SK-N-SH (cell line): ENCODE results near the gene NOTCH4. TPM values are rescaled to one million over a fixed set of nuclear protein-coding genes. Genes with fewer than 3 reads are reported as not detected.

Experiments used
- CTCF ChIA-PET: fragments of 300-600, 350-600 bp; formaldehyde crosslinking; extraction: SDS; loops from one replicate; lab custom pipeline; 2021; lab: Yijun Ruan, JAX
- POLR2A ChIA-PET: fragments of 350-600 bp; sonication (Branson Sonifier 250); formaldehyde crosslinking; extraction: SDS; loops from one replicate; lab custom pipeline; 2020; ENCODE audit warnings: antibody characterized with exemption, inconsistent platforms; lab: Yijun Ruan, JAX
- DNase-seq: peaks from one replicate; pipeline ENCODE4 v3.0.0; 2012
- H2AFZ ChIP-seq: fragments of 200-600 bp; sonication (generic); 2 replicates; pipeline ENCODE4 v1.8.1; 2016; ENCODE audit warnings: antibody characterized with exemption, mild to moderate bottlenecking, low read depth
- H3F3A ChIP-seq: fragments of 200-600 bp; sonication (generic); replicated peaks from 2 replicates; pipeline ENCODE3; 2016; ENCODE audit warnings: antibody characterized with exemption, mild to moderate bottlenecking; ENCODE audit not compliant: insufficient read depth
- H3K27ac ChIP-seq, 2 experiments: fragments of 200-500 bp in 1 of 2; fragments of 200-600 bp in 1 of 2; sonication (Bioruptor generic) in 1 of 2; sonication (generic), shearing (Covaris generic) in 1 of 2; 2 replicates each; pipeline versions ENCODE4 v1.5.1 to v1.6.1; 2014 to 2016; ENCODE audit warnings: low read depth in 2 of 2, inconsistent platforms in 1 of 2, low read length in 1 of 2, mild to moderate bottlenecking in 1 of 2, mixed read lengths in 1 of 2
- H3K27me3 ChIP-seq: fragments of 200-600 bp; sonication (generic), shearing (Covaris generic); 2 replicates; pipeline ENCODE4 v1.6.1; 2016; ENCODE audit warnings: mixed run types; ENCODE audit not compliant: insufficient read depth
- H3K36me3 ChIP-seq, 2 experiments: fragments of 200-500 bp in 1 of 2; fragments of 200-600 bp in 1 of 2; sonication (Bioruptor generic) in 1 of 2; sonication (generic) in 1 of 2; replicated peaks in 1 of 2; 2 replicates each; pipeline versions ENCODE3 to v1.5.1; 2014 to 2016; ENCODE audit warnings: low read length in 1 of 2, mild to moderate bottlenecking in 1 of 2; ENCODE audit not compliant: insufficient read depth in 2 of 2, control insufficient read depth in 1 of 2
- H3K4me1 ChIP-seq, 2 experiments: fragments of 200-500 bp in 1 of 2; fragments of 200-600 bp in 1 of 2; sonication (Bioruptor generic) in 1 of 2; sonication (generic), shearing (Covaris generic) in 1 of 2; 2 replicates each; pipeline versions ENCODE4 v1.5.1 to v1.6.1; 2014 to 2016; ENCODE audit warnings: low read depth in 1 of 2, low read length in 1 of 2, mixed run types in 1 of 2; ENCODE audit not compliant: insufficient read depth in 2 of 2, control insufficient read depth in 1 of 2
- H3K4me2 ChIP-seq: fragments of 200-600 bp; sonication (generic), shearing (Covaris generic); 2 replicates; pipeline ENCODE4 v1.6.1; 2017; ENCODE audit warnings: mixed run types
- H3K4me3 ChIP-seq, 2 experiments: fragments of 200-500 bp in 1 of 2; fragments of 200-600 bp in 1 of 2; sonication (Bioruptor generic) in 1 of 2; sonication (generic), shearing (Covaris generic) in 1 of 2; 2 replicates each; pipeline versions ENCODE4 v1.5.1 to v1.8.1; 2014 to 2016; ENCODE audit warnings: low read depth in 2 of 2, inconsistent platforms in 1 of 2, low read length in 1 of 2, mild to moderate bottlenecking in 1 of 2, mixed read lengths in 1 of 2, moderate library complexity in 1 of 2
- H3K79me2 ChIP-seq: fragments of 200-600 bp; sonication (generic); 2 replicates; pipeline ENCODE4 v1.8.1; 2017; ENCODE audit warnings: mild to moderate bottlenecking; ENCODE audit not compliant: insufficient read depth
- H3K9ac ChIP-seq: fragments of 200-600 bp; sonication (generic); 2 replicates; pipeline ENCODE4 v1.6.1; 2017; ENCODE audit warnings: mixed run types
- H3K9me2 ChIP-seq: fragments of 200-600 bp; sonication (generic); 2 replicates; pipeline ENCODE4 v1.6.1; 2017; ENCODE audit warnings: mixed run types
- H3K9me3 ChIP-seq: fragments of 200-600 bp; sonication (generic); 2 replicates; pipeline ENCODE4 v1.6.1; 2017; ENCODE audit warnings: mixed run types, mild to moderate bottlenecking, moderate library complexity
- H4K20me1 ChIP-seq: fragments of 200-600 bp; sonication (generic); 2 replicates; pipeline ENCODE4 v1.6.1; 2017; ENCODE audit warnings: mild to moderate bottlenecking, mixed run types; ENCODE audit not compliant: insufficient read depth
- EP300 ChIP-seq, 2 experiments: IDR thresholded peaks; 2 replicates each; pipeline versions ENCODE4 v1.4.0 to v1.6.1; 2012; ENCODE audit warnings: borderline replicate concordance in 1 of 2, low read depth in 1 of 2, low read length in 1 of 2
- FOSL2 ChIP-seq: IDR thresholded peaks from 2 replicates; pipeline ENCODE4 v1.4.0; 2012; ENCODE audit warnings: low read depth, mild to moderate bottlenecking, moderate library complexity, borderline replicate concordance
- IRF3 ChIP-seq: fragments of 150-350 bp; IDR thresholded peaks from 2 replicates; pipeline ENCODE4 v1.6.1; 2016; ENCODE audit warnings: mild to moderate bottlenecking, low read depth, low read length
- MAX ChIP-seq: IDR thresholded peaks from 2 replicates; pipeline ENCODE4 v1.4.0; 2012; ENCODE audit warnings: low read depth
- MEF2A ChIP-seq: IDR thresholded peaks from 2 replicates; pipeline ENCODE4 v1.4.0; 2012; ENCODE audit warnings: low read depth, borderline replicate concordance
- POLR2AphosphoS5 ChIP-seq: IDR thresholded peaks from 2 replicates; pipeline ENCODE4 v1.6.1; 2012; ENCODE audit warnings: low read depth, low read length
- RAD21 ChIP-seq: IDR thresholded peaks from 2 replicates; pipeline ENCODE4 v1.6.1; 2012; ENCODE audit warnings: mild to moderate bottlenecking, low read length
- RFX5 ChIP-seq: IDR thresholded peaks from 2 replicates; pipeline ENCODE4 v1.6.1; 2012; ENCODE audit warnings: mild to moderate bottlenecking, improper control_type of control experiment, low read length
- TAF1 ChIP-seq: IDR thresholded peaks from 2 replicates; pipeline ENCODE4 v1.6.1; 2012; ENCODE audit warnings: low read depth, mild to moderate bottlenecking, low read length, moderate library complexity, borderline replicate concordance
- TCF12 ChIP-seq: IDR thresholded peaks from 2 replicates; pipeline ENCODE4 v1.4.0; 2012
- TEAD4 ChIP-seq: IDR thresholded peaks from 2 replicates; pipeline ENCODE4 v1.4.0; 2012; ENCODE audit warnings: mild to moderate bottlenecking, borderline replicate concordance; ENCODE audit not compliant: insufficient read depth
- YY1 ChIP-seq: IDR thresholded peaks from 2 replicates; pipeline ENCODE4 v1.4.0; 2012; ENCODE audit warnings: low read depth, mild to moderate bottlenecking
- WGBS: methylation state at CpG from one replicate; pipeline ENCODE4 v1.1.6; 2017; ENCODE audit warnings: low lambda C conversion rate; 5-methylcytosine and 5-hydroxymethylcytosine counted together
- polyA plus RNA-seq, 3 experiments: library from polyadenylated mRNA; depleted of rRNA; stranded (reverse); fragments of >200 nt; gene quantifications; 2 replicates each; pipeline ENCODE4 v1.2.3, GENCODE V29; 2012
- TF ChIP-seq, protein P1 (sequence below): fragments of 200-600 bp; sonication (generic); IDR thresholded peaks from 2 replicates; pipeline ENCODE4 v1.6.1; 2017; ENCODE audit warnings: antibody characterized with exemption, mild to moderate bottlenecking, moderate library complexity
- TF ChIP-seq, protein P2 (sequence below): fragments of 150-350 bp; IDR thresholded peaks from 2 replicates; pipeline ENCODE4 v1.6.1; 2017; ENCODE audit warnings: antibody characterized with exemption, low read length, low read depth, borderline replicate concordance
- TF ChIP-seq, protein P3 (sequence below): IDR thresholded peaks from 2 replicates; pipeline ENCODE4 v1.4.0; 2012; ENCODE audit warnings: low read depth, borderline replicate concordance

NOTCH4 gene
- polyA plus RNA-seq, 1 of the 3 experiments (the other 2 are of a cell fraction), result 2.5 TPM

DNA sequence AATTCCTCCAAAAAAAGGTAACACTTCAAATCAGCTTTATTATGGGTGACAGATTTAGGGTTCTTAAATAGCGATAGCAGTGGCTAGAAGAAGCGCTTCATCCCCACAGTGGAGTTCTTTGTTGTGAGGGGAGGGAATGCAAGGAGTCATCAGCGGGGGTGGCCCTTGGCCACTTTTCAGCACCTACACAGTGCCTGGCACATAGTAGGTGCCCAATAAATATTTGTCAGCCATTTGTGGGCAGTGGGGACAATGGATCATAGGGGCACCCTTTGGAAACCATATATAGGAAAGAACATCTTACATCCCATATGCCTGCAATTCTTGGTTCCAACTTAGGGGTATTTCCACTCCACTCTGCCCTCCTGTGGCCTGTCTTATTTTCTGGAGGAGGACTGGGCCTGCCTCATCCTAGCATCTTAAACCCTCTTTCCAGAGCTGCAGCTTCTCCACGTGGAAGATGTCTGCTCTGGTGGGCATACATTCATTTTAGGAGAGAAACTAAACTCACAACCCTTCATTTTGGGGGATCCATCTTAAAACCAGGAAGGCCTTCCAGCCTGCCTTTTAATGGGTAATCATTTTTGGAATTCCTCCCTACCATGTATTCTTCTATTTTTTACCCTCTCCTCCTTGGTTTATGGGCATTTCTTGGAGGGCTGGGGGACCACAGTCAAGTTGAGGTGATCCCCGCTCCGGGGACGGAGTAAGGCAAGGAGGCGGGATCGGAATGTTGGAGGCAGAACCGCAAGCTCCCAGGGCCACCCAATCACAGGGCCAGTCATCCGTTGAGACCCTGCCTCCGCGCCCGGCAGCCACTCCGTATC is 28.8 kb downstream of the NOTCH4 start (continued):
- TF ChIP-seq, protein P1, sequence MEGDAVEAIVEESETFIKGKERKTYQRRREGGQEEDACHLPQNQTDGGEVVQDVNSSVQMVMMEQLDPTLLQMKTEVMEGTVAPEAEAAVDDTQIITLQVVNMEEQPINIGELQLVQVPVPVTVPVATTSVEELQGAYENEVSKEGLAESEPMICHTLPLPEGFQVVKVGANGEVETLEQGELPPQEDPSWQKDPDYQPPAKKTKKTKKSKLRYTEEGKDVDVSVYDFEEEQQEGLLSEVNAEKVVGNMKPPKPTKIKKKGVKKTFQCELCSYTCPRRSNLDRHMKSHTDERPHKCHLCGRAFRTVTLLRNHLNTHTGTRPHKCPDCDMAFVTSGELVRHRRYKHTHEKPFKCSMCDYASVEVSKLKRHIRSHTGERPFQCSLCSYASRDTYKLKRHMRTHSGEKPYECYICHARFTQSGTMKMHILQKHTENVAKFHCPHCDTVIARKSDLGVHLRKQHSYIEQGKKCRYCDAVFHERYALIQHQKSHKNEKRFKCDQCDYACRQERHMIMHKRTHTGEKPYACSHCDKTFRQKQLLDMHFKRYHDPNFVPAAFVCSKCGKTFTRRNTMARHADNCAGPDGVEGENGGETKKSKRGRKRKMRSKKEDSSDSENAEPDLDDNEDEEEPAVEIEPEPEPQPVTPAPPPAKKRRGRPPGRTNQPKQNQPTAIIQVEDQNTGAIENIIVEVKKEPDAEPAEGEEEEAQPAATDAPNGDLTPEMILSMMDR, result peak; percentile 70
- TF ChIP-seq TEAD4 (no peak), TCF12 (no peak), MAX (0 out of 2 replicates have a peak, but pooled peaks have one; percentile 6), IRF3 (no peak)
- TF ChIP-seq, protein P2, sequence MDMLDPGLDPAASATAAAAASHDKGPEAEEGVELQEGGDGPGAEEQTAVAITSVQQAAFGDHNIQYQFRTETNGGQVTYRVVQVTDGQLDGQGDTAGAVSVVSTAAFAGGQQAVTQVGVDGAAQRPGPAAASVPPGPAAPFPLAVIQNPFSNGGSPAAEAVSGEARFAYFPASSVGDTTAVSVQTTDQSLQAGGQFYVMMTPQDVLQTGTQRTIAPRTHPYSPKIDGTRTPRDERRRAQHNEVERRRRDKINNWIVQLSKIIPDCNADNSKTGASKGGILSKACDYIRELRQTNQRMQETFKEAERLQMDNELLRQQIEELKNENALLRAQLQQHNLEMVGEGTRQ, result no peak
- TF ChIP-seq, all 33 proteins: peak for 7

- TF ChIP-seq TAF1 (no peak), MEF2A (no peak), RFX5 (no peak), EP300 (IDR thresholded peaks at IDR 0.05; ENCODE audit: borderline replicate concordance in 1 of 2, low read depth in 1 of 2, low read length in 1 of 2) (no peak), IRF3 (no peak), POLR2AphosphoS5 (no peak), FOSL2 (no peak), RAD21 (no peak), YY1 (no peak)
- TF ChIP-seq, protein P3, sequence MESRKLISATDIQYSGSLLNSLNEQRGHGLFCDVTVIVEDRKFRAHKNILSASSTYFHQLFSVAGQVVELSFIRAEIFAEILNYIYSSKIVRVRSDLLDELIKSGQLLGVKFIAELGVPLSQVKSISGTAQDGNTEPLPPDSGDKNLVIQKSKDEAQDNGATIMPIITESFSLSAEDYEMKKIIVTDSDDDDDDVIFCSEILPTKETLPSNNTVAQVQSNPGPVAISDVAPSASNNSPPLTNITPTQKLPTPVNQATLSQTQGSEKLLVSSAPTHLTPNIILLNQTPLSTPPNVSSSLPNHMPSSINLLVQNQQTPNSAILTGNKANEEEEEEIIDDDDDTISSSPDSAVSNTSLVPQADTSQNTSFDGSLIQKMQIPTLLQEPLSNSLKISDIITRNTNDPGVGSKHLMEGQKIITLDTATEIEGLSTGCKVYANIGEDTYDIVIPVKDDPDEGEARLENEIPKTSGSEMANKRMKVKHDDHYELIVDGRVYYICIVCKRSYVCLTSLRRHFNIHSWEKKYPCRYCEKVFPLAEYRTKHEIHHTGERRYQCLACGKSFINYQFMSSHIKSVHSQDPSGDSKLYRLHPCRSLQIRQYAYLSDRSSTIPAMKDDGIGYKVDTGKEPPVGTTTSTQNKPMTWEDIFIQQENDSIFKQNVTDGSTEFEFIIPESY, result no peak
- TF ChIP-seq, protein P2, result no peak
- Histone ChIP-seq H3K9me3 (no peaks in the 10 kb centered on the region), H3K36me3 (no peaks in the 10 kb centered on the region), H3K4me3 (no peak overlapping the region), H3K4me2 (peak overlapping the region; percentile 88), H3F3A (peaks cover 15% of the 10 kb centered on the region), H3K27ac (peak overlapping the region in 1 of 2 experiments; percentile 100; a peak in 2 of 4 replicates), H3K4me1 (peaks cover 6 to 26% of the 10 kb centered on the region in 2 experiments; a peak in 1 of 4 replicates), H3K79me2 (peaks cover 3% of the 10 kb centered on the region), H3K27me3 (no peaks in the 10 kb centered on the region), H3K9ac (no peak overlapping the region), H3K9me2 (no peaks in the 10 kb centered on the region), H4K20me1 (no peaks in the 10 kb centered on the region), H2AFZ (no peak overlapping the region)
- no peak for DNase-seq
- POLR2A ChIA-PET, result interaction anchor here (1.6 to 2.2 kb wide), 2 partner anchors 17 to 66 kb away, joined by 4 to 16 read pairs; partner anchors contain the start of gene ATF6B
- WGBS, result 88% methylated on average over 4 of the region's 4 CpGs
- CTCF ChIA-PET, result interaction anchor here (0.9 to 2.3 kb wide), 5 partner anchors 12 to 644 kb away, joined by 3 to 17 read pairs (median 5); partner anchors contain the start of genes ATF6B, FKBPL and TAP2
These were observed 29.5 kb downstream of the NOTCH4 start for GRCh38 chr6:32194388-32194787.
